K562 (cell line): ENCODE data around the gene OR13C2. TPM values are rescaled to one million over a fixed set of nuclear protein-coding genes. Genes with fewer than 3 reads are reported as not detected.
"Not testable (repeated sequence)": the region's sequence is repeated elsewhere in the genome, so short reads cannot be mapped to it uniquely, and the experiment has no call there.

Experiments used
- ATAC-seq: fragments of 200-7000 bp; cut with Tn5 transposase; 3 replicates; pipeline ENCODE4 v1.9.1; 2020; ENCODE audit warnings: moderate library complexity
- Bru-seq: library from RNA; stranded (reverse); fragments of 400-500 nt; gene quantifications from one replicate; lab custom pipeline; 2021; lab: Mats Ljungman, UMichigan
- BruChase-seq, 2 experiments: library from RNA; stranded (reverse); fragments of 400-500 nt; gene quantifications; one replicate each; lab custom pipeline; 2021; lab: Mats Ljungman, UMichigan
- BruUV-seq: library from RNA; stranded (reverse); fragments of 400-500 nt; replicated peaks from 2 replicates; lab custom pipeline; 2021; lab: Mats Ljungman, UMichigan
- CTCF ChIA-PET: fragments of 300-600 bp; formaldehyde crosslinking; extraction: SDS; loops from one replicate; lab custom pipeline; 2021; ENCODE audit warnings: low intra/inter-chr PET ratio; lab: Yijun Ruan, JAX
- POLR2A ChIA-PET: fragments of 300-600, 350-650 bp; sonication (Branson Sonifier 250); formaldehyde crosslinking; extraction: SDS; loops from one replicate; lab custom pipeline; 2021; ENCODE audit warnings: antibody characterized with exemption, inconsistent platforms; lab: Yijun Ruan, JAX
- DNase-seq, 4 experiments: peaks; one replicate each; pipeline versions ENCODE4 v3.0.0 to v3.0.0-alpha.2; 2011 to 2018; ENCODE audit warnings: low spot score in 3 of 4, mixed read lengths in 3 of 4; ENCODE audit errors: extremely low read depth in 1 of 4
- FAIRE-seq: peaks from 2 replicates; lab custom pipeline; 2011; peaks lifted over from hg19 to GRCh38; lab: Jason Lieb, UNC
- H2AFZ ChIP-seq: 2 replicates; pipeline ENCODE4 v1.6.0; 2011; ENCODE audit warnings: low read depth, low read length, control low read depth, inconsistent platforms
- H3K27ac ChIP-seq: fragments of 200-600 bp; 3 replicates; pipeline ENCODE4 v1.8.0; 2011; ENCODE audit warnings: low read depth, mild to moderate bottlenecking, control low read depth, inconsistent platforms, low read length, moderate library complexity, mixed read lengths; ENCODE audit errors: extremely low read depth
- H3K27me3 ChIP-seq, 2 experiments: fragments of 300-600 bp in 1 of 2; 2 replicates in 1 of 2; 3 replicates in 1 of 2; pipeline versions ENCODE4 v1.6.0 to v1.8.0; 2011; ENCODE audit warnings: inconsistent platforms in 2 of 2, low read length in 2 of 2, mild to moderate bottlenecking in 1 of 2, mixed read lengths in 1 of 2, moderate library complexity in 1 of 2; ENCODE audit not compliant: control insufficient read depth in 2 of 2, insufficient read depth in 2 of 2
- H3K36me3 ChIP-seq: fragments of 300-600 bp; 3 replicates; pipeline ENCODE4 v1.8.0; 2011; ENCODE audit warnings: mild to moderate bottlenecking, low read length, inconsistent platforms; ENCODE audit not compliant: control insufficient read depth, insufficient read depth
- H3K4me1 ChIP-seq, 2 experiments: fragments of 200-600 bp in 1 of 2; replicated peaks in 1 of 2; 2 replicates in 1 of 2; 3 replicates in 1 of 2; pipeline versions ENCODE4 v1.5.1 to v1.8.0; 2011; ENCODE audit warnings: inconsistent platforms in 2 of 2, low read length in 2 of 2, mild to moderate bottlenecking in 1 of 2, mixed read lengths in 1 of 2, moderate library complexity in 1 of 2; ENCODE audit not compliant: control insufficient read depth in 2 of 2, insufficient read depth in 2 of 2
- H3K4me2 ChIP-seq: 2 replicates; pipeline ENCODE4 v1.6.1; 2011; ENCODE audit warnings: low read length, control low read depth, inconsistent platforms, mixed read lengths; ENCODE audit not compliant: insufficient read depth
- H3K4me3 ChIP-seq: fragments of 200-600 bp; sonication (generic), shearing (Covaris generic); 2 replicates; pipeline ENCODE4 v1.5.1; 2016; ENCODE audit warnings: control low read depth, inconsistent platforms
- H3K79me2 ChIP-seq: fragments of 200-600 bp; 3 replicates; pipeline ENCODE4 v1.8.0; 2011; ENCODE audit warnings: low read length, inconsistent platforms; ENCODE audit not compliant: control insufficient read depth, insufficient read depth
- H3K9ac ChIP-seq, 2 experiments: 2 replicates each; pipeline versions ENCODE4 v1.6.0 to v1.6.1; 2011; ENCODE audit warnings: low read depth in 2 of 2, low read length in 2 of 2, control low read depth in 1 of 2, inconsistent platforms in 1 of 2, mild to moderate bottlenecking in 1 of 2, mixed read lengths in 1 of 2; ENCODE audit not compliant: insufficient read depth in 1 of 2
- H3K9me1 ChIP-seq: one replicate; pipeline ENCODE4 v1.6.0; 2011; ENCODE audit warnings: inconsistent platforms, mild to moderate bottlenecking, low read length, moderate library complexity; ENCODE audit not compliant: control insufficient read depth, insufficient read depth
- H3K9me3 ChIP-seq: replicated peaks from 2 replicates; pipeline ENCODE4 v1.5.1; 2011; ENCODE audit warnings: low read depth, low read length, inconsistent platforms; ENCODE audit not compliant: control insufficient read depth, insufficient read depth
- H4K20me1 ChIP-seq: replicated peaks from 2 replicates; pipeline ENCODE4 v1.6.1; 2011; ENCODE audit warnings: low read length, inconsistent platforms, mixed read lengths; ENCODE audit not compliant: control insufficient read depth, insufficient read depth
- CCAR2 ChIP-seq: fragments of 200-400 bp; formaldehyde crosslinking; IDR thresholded peaks from 2 replicates; pipeline ENCODE4 v1.6.1; 2017; ENCODE audit warnings: mild to moderate bottlenecking, low read depth, low read length
- PCBP1 ChIP-seq: fragments of 200-400 bp; formaldehyde crosslinking; IDR thresholded peaks from 2 replicates; pipeline ENCODE4 v1.6.1; 2018; ENCODE audit warnings: mild to moderate bottlenecking, low read depth, low read length; ENCODE audit not compliant: poor library complexity, severe bottlenecking
- SRSF9 ChIP-seq: fragments of 200-400 bp; formaldehyde crosslinking; IDR thresholded peaks from 2 replicates; pipeline ENCODE4 v1.6.1; 2017; ENCODE audit warnings: low read depth, low read length, borderline replicate concordance
- WGBS: fragments of 100-300 bp; shearing (Covaris generic); methylation state at CpG from one replicate; pipeline ENCODE4 v1.1.6; 2016; ENCODE audit warnings: low coverage, mixed read lengths; ENCODE audit not compliant: insufficient coverage; ENCODE audit errors: missing lambda C conversion rate; 5-methylcytosine and 5-hydroxymethylcytosine counted together
- in situ Hi-C: fragments of 300-500 bp; cut with MboI; formaldehyde crosslinking; loops from 4 replicates; pipeline ENCODE4 v1.15.0; 2018; ENCODE audit warnings: inconsistent platforms, mixed read lengths
- intact Hi-C: fragments of 100-400 bp; cut with micrococcal nuclease; formaldehyde crosslinking; loops from 2 replicates; pipeline ENCODE4 v1.14.2; 2022
- long read RNA-seq, 3 experiments: library from polyadenylated mRNA in 2 of 3; library from RNA in 1 of 3; unstranded in 2 of 3; stranded (forward) in 1 of 3; transcript quantifications; one replicate each; pipeline ENCODE4 v2.0.0, GENCODE V29; 2019 to 2022
- polyA minus RNA-seq, 3 experiments: library from RNA; depleted of rRNA, polyadenylated mRNA; stranded (reverse); fragments of >200 nt; gene quantifications; 2 replicates each; pipeline ENCODE4 v1.2.3, GENCODE V29; 2011
- polyA plus RNA-seq, 8 experiments: library from polyadenylated mRNA; depleted of rRNA in 4 of 8; stranded (reverse) in 5 of 8; unstranded in 3 of 8; fragments of >200 nt; fragmentation: Nextera tagmentation in 2 of 8; fragmentation: Illumina TruSeq in 1 of 8; extraction: Ambion mirVana in 2 of 8; extraction: Trizol in 1 of 8; gene quantifications; 2 replicates each; pipeline versions ENCODE4 v1.2.1 to v1.2.3, GENCODE V29; 2011 to 2014; ENCODE audit warnings: inconsistent platforms in 1 of 8, missing spikeins in 1 of 8
- total RNA-seq, 7 experiments: library from RNA; depleted of rRNA in 6 of 7; stranded (reverse); fragments of >200 nt in 6 of 7; fragmentation: Illumina TruSeq in 2 of 7; extraction: Trizol in 2 of 7; gene quantifications; 2 replicates each; pipeline versions ENCODE4 v1.2.1 to v1.2.3, GENCODE V29; 2011 to 2021; ENCODE audit warnings: low replicate concordance in 1 of 7
- TF ChIP-seq, protein P1 (sequence below): fragments of 250-450 bp; sonication (Bioruptor Pico); IDR thresholded peaks from 2 replicates; pipeline ENCODE4 v1.8.0; 2021; ENCODE audit warnings: mild to moderate bottlenecking, moderate library complexity
- TF ChIP-seq, protein P2 (sequence below): IDR thresholded peaks from 2 replicates; pipeline ENCODE4 v1.6.1; 2011; ENCODE audit warnings: borderline replicate concordance, low read depth, mild to moderate bottlenecking, moderate library complexity, low read length; ENCODE audit not compliant: insufficient read depth, poor library complexity, severe bottlenecking

Gene OR13C2, protein sequence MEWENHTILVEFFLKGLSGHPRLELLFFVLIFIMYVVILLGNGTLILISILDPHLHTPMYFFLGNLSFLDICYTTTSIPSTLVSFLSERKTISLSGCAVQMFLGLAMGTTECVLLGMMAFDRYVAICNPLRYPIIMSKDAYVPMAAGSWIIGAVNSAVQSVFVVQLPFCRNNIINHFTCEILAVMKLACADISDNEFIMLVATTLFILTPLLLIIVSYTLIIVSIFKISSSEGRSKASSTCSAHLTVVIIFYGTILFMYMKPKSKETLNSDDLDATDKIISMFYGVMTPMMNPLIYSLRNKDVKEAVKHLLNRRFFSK
- total RNA-seq (2011; cell fraction: chromatin; rRNA removed; ENCODE audit: low replicate concordance), result not detected in 2 replicates
- total RNA-seq (2011; cell fraction: nucleolus; rRNA removed), result not detected in 2 replicates
- total RNA-seq (2011; cell fraction: nucleoplasm; rRNA removed), result not detected in 2 replicates
- total RNA-seq (2014; rRNA removed), result not detected in 2 replicates
- total RNA-seq (2014; rRNA removed; fragmentation: Illumina TruSeq; extraction: Trizol), result not detected in 2 replicates
- total RNA-seq (2015; rRNA removed; fragmentation: Illumina TruSeq; extraction: Trizol), result not detected in 2 replicates
- total RNA-seq (2021), result not detected in 2 replicates
- not detected in 2 replicates for polyA plus RNA-seq (2011; rRNA removed)
- polyA plus RNA-seq (2011; cell fraction: cytosol; rRNA removed), result not detected in 2 replicates
- not detected in 2 replicates for polyA plus RNA-seq (2011; cell fraction: nucleus; rRNA removed)
- not detected in 2 replicates for polyA plus RNA-seq (2012)
- polyA plus RNA-seq (2014; fragmentation: Illumina TruSeq; extraction: Trizol), result not detected in 2 replicates
- not detected for polyA plus RNA-seq (2014; fragmentation: Nextera tagmentation; extraction: Ambion mirVana)
- polyA plus RNA-seq (2014; rRNA removed), result not detected in 2 replicates
- not detected in 2 replicates for polyA minus RNA-seq (2011; rRNA and poly(A)+ RNA removed)
- not detected in 2 replicates for polyA minus RNA-seq (2011; cell fraction: cytosol; rRNA and poly(A)+ RNA removed)
- not detected in 2 replicates for polyA minus RNA-seq (2011; cell fraction: nucleus; rRNA and poly(A)+ RNA removed)
- not detected for Bru-seq, nascent RNA
- BruChase-seq, experiment 1, labeled RNA remaining after a 2-hour chase, result not detected
- BruChase-seq, experiment 2, labeled RNA remaining after a 6-hour chase, result not detected
- long read RNA-seq, experiment 1, result 0 reads
- long read RNA-seq, experiment 2, result 0 reads
- long read RNA-seq, experiment 3, result 0 reads

DNA sequence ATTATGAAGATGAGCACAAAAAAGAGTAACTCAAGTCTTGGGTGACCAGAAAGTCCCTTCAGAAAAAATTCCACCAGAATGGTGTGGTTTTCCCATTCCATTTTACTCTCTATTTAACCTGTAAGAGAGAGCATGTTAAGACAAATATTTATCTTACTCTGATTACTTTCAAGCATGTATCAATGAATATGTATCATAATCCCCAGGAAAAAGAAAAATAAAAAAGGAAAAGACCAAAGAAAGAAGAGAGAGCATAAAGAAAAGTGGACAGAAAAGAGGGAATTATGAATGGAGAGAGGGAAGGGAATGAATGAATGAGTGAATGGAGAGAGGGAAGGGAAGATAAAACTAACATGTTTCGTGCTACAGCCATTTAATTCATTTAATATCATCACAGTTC, at the start of gene OR13C2:
Gene OR13C2 (minus strand): TSS at position 101 of the 400 bp plus-strand sequence. CDS start 0 bp downstream, at position 101.
- POLR2A ChIA-PET, H3K9me3 ChIP-seq, H2AFZ ChIP-seq, in situ Hi-C loops, BruUV-seq, CTCF ChIA-PET, H3K36me3 ChIP-seq, H3K9ac ChIP-seq, H4K20me1 ChIP-seq, H3K4me2 ChIP-seq, H3K79me2 ChIP-seq, ATAC-seq, H3K27me3 ChIP-seq, H3K9me1 ChIP-seq, DNase-seq, FAIRE-seq, H3K4me3 ChIP-seq, H3K27ac ChIP-seq, H3K4me1 ChIP-seq: not testable (repeated sequence)
- 0% methylated on average over 1 of the region's 1 CpG for WGBS
- intact Hi-C loops, result loop anchor here (10.0 kb wide), 1 partner anchor 61 kb away; no protein-coding TSS in a partner anchor

DNA sequence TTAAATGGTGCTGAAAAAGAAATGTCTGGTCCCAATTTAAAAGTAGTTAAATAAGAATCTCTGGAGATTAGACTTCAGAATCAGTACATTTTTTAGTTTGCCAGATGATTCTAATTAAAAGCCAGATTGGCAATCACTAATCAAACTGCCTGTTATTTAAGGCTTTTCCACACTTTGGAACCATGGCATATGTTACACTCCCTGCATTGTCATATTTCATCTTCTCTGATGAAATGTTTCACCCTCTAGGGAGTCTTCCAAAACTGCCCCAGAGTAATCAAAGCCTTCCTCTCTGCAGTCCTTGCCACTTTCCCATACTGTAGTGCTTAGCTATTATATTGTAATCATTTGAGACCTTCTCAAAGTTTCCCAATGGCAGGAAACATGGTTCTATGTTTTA, 30.0 kb upstream of the OR13C2 start:
- CTCF ChIA-PET, result no interaction called here
- H4K20me1 ChIP-seq, result no peaks in the 10 kb centered on the region
- no TSS peak for BruUV-seq
- H3K79me2 ChIP-seq, result no peaks in the 10 kb centered on the region
- no peak overlapping the region for H3K9ac ChIP-seq
- H3K9me3 ChIP-seq, result no peaks in the 10 kb centered on the region
- ATAC-seq, result no peak
- no peaks in the 10 kb centered on the region for H3K27me3 ChIP-seq
- no peak overlapping the region for H3K27ac ChIP-seq
- H3K4me2 ChIP-seq, result no peak overlapping the region
- FAIRE-seq, result no peak
- no peaks in the 10 kb centered on the region; a peak in 1 of 5 replicates for H3K4me1 ChIP-seq
- POLR2A ChIA-PET, result no interaction called here
- DNase-seq, result no peak
- intact Hi-C loops, result no loop called here
- in situ Hi-C loops, result no loop called here
- no peaks in the 10 kb centered on the region for H3K9me1 ChIP-seq
- H3K36me3 ChIP-seq, result no peaks in the 10 kb centered on the region
- H2AFZ ChIP-seq, result no peak overlapping the region
- no peak overlapping the region for H3K4me3 ChIP-seq
- no peak for TF ChIP-seq CCAR2
- TF ChIP-seq, protein P1, sequence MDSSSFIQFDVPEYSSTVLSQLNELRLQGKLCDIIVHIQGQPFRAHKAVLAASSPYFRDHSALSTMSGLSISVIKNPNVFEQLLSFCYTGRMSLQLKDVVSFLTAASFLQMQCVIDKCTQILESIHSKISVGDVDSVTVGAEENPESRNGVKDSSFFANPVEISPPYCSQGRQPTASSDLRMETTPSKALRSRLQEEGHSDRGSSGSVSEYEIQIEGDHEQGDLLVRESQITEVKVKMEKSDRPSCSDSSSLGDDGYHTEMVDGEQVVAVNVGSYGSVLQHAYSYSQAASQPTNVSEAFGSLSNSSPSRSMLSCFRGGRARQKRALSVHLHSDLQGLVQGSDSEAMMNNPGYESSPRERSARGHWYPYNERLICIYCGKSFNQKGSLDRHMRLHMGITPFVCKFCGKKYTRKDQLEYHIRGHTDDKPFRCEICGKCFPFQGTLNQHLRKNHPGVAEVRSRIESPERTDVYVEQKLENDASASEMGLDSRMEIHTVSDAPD (CRISPR knock-in tag), result no peak
- TF ChIP-seq PCBP1, result no peak
- TF ChIP-seq, protein P2, sequence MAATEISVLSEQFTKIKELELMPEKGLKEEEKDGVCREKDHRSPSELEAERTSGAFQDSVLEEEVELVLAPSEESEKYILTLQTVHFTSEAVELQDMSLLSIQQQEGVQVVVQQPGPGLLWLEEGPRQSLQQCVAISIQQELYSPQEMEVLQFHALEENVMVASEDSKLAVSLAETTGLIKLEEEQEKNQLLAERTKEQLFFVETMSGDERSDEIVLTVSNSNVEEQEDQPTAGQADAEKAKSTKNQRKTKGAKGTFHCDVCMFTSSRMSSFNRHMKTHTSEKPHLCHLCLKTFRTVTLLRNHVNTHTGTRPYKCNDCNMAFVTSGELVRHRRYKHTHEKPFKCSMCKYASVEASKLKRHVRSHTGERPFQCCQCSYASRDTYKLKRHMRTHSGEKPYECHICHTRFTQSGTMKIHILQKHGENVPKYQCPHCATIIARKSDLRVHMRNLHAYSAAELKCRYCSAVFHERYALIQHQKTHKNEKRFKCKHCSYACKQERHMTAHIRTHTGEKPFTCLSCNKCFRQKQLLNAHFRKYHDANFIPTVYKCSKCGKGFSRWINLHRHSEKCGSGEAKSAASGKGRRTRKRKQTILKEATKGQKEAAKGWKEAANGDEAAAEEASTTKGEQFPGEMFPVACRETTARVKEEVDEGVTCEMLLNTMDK, result no peak
- no peak for TF ChIP-seq SRSF9
